ENCODE data around the gene TRIP10. TPM values are rescaled to one million over a fixed set of nuclear protein-coding genes. Genes with fewer than 3 reads are reported as not detected.
A peak's percentile ranks its signal among the peaks of the same experiment; 100 is the strongest.

Gene TRIP10
- total and polyA plus RNA-seq, 7 experiments from 2014 or later, result 0.74 to 17.4 (median 5.2) TPM

DNA sequence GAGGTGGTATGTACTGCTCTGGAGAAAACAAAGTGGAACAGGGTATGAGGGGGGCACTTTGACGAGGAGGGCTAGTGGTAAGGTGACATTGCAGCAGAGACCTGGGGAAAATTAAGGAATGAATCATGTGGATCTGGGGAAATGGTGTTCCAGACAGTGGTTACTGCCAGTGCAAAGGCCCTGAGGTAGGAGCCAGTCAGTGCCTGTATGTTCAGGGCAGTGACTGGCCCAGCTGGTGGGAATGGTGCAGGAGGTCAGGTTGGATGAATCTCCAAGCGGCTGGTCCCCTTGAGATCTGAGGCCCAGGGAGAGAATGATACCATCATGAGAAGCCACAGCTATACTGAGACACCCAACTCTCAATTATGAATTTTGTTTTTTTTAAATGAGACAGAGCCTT is 38.0 kb downstream of the TRIP10 start:
- H3K36me3 Mint-ChIP-seq, result peaks cover 13 to 46% (median 35%) of the 10 kb centered on the region in 5 donors
- no peak overlapping the region for H3K27ac ChIP-seq (ENCODE audit: low read depth, low read length)
- peaks cover 0 to 9% (median 0%) of the 10 kb centered on the region in 11 donors for H3K9me3 Mint-ChIP-seq
- peaks cover 0 to 57% (median 4%) of the 10 kb centered on the region in 3 experiments for H3K36me3 ChIP-seq (ENCODE audit: control insufficient read depth in 2 of 3, insufficient read depth in 3 of 3, low read length in 3 of 3)
- CTCF ChIA-PET, result no interaction called here
- intact Hi-C loops (cut with micrococcal nuclease), result no loop called here
- ATAC-seq (no peak), DNase-seq (no peak)
- peaks cover 46 to 73% (median 63%) of the 10 kb centered on the region in 7 donors for H3K4me1 Mint-ChIP-seq
- H3K27me3 ChIP-seq (ENCODE audit: control insufficient read depth in 2 of 2, insufficient read depth in 2 of 2, low read length in 2 of 2), result no peaks in the 10 kb centered on the region
- no peaks in the 10 kb centered on the region for H3K9me3 ChIP-seq (ENCODE audit: control insufficient read depth in 2 of 3, low read length in 3 of 3)
- H3K4me3 Mint-ChIP-seq, result peak overlapping the region in 9 of 10 donors; percentile 26 to 96 (median 61)
- POLR2A ChIA-PET, result interaction anchor here (1.0 kb wide), 1 partner anchor 23 kb away, joined by 5 read pairs; no protein-coding TSS in a partner anchor
- H3K4me1 ChIP-seq (ENCODE audit: control insufficient read depth in 2 of 2, insufficient read depth in 2 of 2, low read length in 2 of 2), result peaks cover 17 to 32% of the 10 kb centered on the region in 2 donors
- H3K27me3 Mint-ChIP-seq, result no peaks in the 10 kb centered on the region
- H3K27ac Mint-ChIP-seq, result peak overlapping the region in 6 of 9 donors; percentile 23 to 88 (median 66)
- no peak overlapping the region for H3K4me3 ChIP-seq (ENCODE audit: low read length)

DNA sequence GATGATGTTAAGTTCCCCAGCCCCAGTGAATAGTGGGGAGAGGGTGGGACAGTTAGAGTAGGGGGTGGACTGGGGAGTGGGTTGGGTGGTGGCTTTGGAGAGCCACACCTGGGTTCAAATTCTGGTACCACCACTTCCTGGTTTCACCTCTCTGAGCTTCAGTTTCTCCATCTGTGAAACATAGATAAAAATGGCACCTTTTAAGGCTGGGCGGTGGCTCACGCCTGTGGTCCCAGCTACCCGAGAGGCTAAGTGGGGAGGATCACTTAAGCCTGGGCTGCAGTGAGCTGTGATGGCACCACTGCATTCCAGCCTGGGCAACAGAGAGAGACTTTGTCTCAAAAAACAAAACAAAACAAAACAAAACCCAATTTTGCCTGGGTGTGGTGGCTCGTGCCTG is 38.9 kb downstream of the TRIP10 start:
- no peak for DNase-seq
- H3K36me3 ChIP-seq (ENCODE audit: control insufficient read depth in 2 of 3, insufficient read depth in 3 of 3, low read length in 3 of 3), result peaks cover 0 to 49% (median 4%) of the 10 kb centered on the region in 3 experiments
- peaks cover 46 to 78% (median 65%) of the 10 kb centered on the region in 7 donors for H3K4me1 Mint-ChIP-seq
- H3K9me3 ChIP-seq (ENCODE audit: control insufficient read depth in 2 of 3, low read length in 3 of 3), result no peaks in the 10 kb centered on the region
- CTCF ChIA-PET, result interaction anchor here (0.5 kb wide), 1 partner anchor 16 kb away, joined by 3 read pairs; no protein-coding TSS in a partner anchor
- H3K27me3 ChIP-seq (ENCODE audit: control insufficient read depth in 2 of 2, insufficient read depth in 2 of 2, low read length in 2 of 2), result no peaks in the 10 kb centered on the region
- H3K4me3 Mint-ChIP-seq, result peak overlapping the region in 9 of 10 donors; percentile 14 to 96 (median 53)
- no peak for ATAC-seq
- H3K27ac ChIP-seq (ENCODE audit: low read depth, low read length), result peak overlapping the region; percentile 40
- peaks cover 0 to 9% (median 0%) of the 10 kb centered on the region in 11 donors for H3K9me3 Mint-ChIP-seq
- peak overlapping the region in 8 of 9 donors; percentile 74 to 87 (median 78) for H3K27ac Mint-ChIP-seq
- intact Hi-C loops (cut with micrococcal nuclease), result no loop called here
- POLR2A ChIA-PET, result interaction anchor here (0.6 to 1.2 kb wide), 6 partner anchors 12 to 146 kb away, joined by 3 to 7 read pairs (median 3); partner anchors contain the start of gene SH2D3A
- no peaks in the 10 kb centered on the region for H3K27me3 Mint-ChIP-seq
- H3K36me3 Mint-ChIP-seq, result peaks cover 13 to 44% (median 35%) of the 10 kb centered on the region in 5 donors
- H3K4me3 ChIP-seq (ENCODE audit: low read length), result no peak overlapping the region
- H3K4me1 ChIP-seq (ENCODE audit: control insufficient read depth in 2 of 2, insufficient read depth in 2 of 2, low read length in 2 of 2), result peaks cover 19 to 32% of the 10 kb centered on the region in 2 donors

DNA sequence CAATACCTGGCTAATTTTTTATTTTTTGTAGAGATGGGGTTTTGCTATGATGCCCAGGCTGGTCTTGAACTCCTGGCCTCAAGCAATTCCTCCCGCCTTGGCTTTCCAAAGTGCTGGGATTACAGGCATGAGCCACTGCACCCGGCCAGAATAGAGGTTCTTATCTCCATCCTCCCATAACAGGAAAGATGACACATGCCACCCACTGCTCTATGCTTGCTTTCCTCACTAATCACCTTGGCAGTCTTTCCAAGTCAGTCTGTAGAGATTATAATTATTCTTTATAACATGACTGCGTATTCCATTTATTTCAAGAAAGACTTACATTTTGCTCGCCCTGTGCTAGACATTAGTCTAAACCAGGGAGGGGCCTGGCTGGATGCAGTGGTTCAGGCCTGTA is 39.7 kb downstream of the TRIP10 start:
- H3K9me3 Mint-ChIP-seq, result peaks cover 0 to 9% (median 0%) of the 10 kb centered on the region in 11 donors
- peaks cover 13 to 41% (median 35%) of the 10 kb centered on the region in 5 donors for H3K36me3 Mint-ChIP-seq
- Histone ChIP-seq H3K27me3 (ENCODE audit: control insufficient read depth in 2 of 2, insufficient read depth in 2 of 2, low read length in 2 of 2) (no peaks in the 10 kb centered on the region), H3K36me3 (ENCODE audit: control insufficient read depth in 2 of 3, insufficient read depth in 3 of 3, low read length in 3 of 3) (peaks cover 0 to 50% (median 4%) of the 10 kb centered on the region in 3 experiments), H3K9me3 (ENCODE audit: control insufficient read depth in 2 of 3, low read length in 3 of 3) (no peaks in the 10 kb centered on the region), H3K27ac (ENCODE audit: low read depth, low read length) (peak overlapping the region; percentile 40), H3K4me1 (ENCODE audit: control insufficient read depth in 2 of 2, insufficient read depth in 2 of 2, low read length in 2 of 2) (peaks cover 22 to 38% of the 10 kb centered on the region in 2 donors), H3K4me3 (ENCODE audit: low read length) (no peak overlapping the region)
- ChIA-PET CTCF (no interaction called here), POLR2A (interaction anchor here (1.1 kb wide), 1 partner anchor 22 kb away, joined by 3 read pairs; no protein-coding TSS in a partner anchor)
- H3K27ac Mint-ChIP-seq, result peak overlapping the region in 6 of 9 donors; percentile 32 to 85 (median 68)
- peaks cover 46 to 80% (median 68%) of the 10 kb centered on the region in 7 donors for H3K4me1 Mint-ChIP-seq
- peak overlapping the region in 3 of 10 donors; percentile 39 to 51 (median 40) for H3K4me3 Mint-ChIP-seq
- intact Hi-C loops (cut with micrococcal nuclease), result no loop called here
- no peak for DNase-seq
- no peak for ATAC-seq
- no peaks in the 10 kb centered on the region for H3K27me3 Mint-ChIP-seq

DNA sequence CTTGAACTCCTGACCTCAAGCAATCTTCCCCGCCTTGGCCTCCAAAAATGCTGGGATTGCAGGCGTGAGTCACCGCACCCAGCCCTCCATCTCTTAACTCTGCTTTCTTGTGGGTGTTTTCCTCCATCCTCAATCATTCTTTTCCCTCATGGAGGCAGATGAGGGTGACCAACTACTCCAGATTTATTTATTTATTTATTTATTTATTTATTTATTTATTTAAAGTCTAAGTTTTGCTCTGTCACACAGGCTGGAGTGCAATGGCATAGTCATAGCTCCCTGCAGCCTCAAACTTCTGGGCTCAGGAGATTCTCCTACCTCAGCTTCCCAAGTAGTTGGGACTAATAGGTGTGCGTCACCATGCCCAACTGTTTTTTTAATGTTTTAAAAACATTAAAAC is 47.9 kb downstream of the TRIP10 start:
- H3K27ac Mint-ChIP-seq, result peak overlapping the region in 4 of 9 donors; percentile 15 to 81 (median 52)
- no peak overlapping the region for H3K4me3 Mint-ChIP-seq
- no peak for DNase-seq
- H3K4me1 ChIP-seq (ENCODE audit: control insufficient read depth in 2 of 2, insufficient read depth in 2 of 2, low read length in 2 of 2), result peaks cover 12 to 43% of the 10 kb centered on the region in 2 donors
- H3K4me1 Mint-ChIP-seq, result peaks cover 48 to 86% (median 69%) of the 10 kb centered on the region in 7 donors
- peaks cover 0 to 22% (median 11%) of the 10 kb centered on the region in 3 experiments for H3K36me3 ChIP-seq (ENCODE audit: control insufficient read depth in 2 of 3, insufficient read depth in 3 of 3, low read length in 3 of 3)
- intact Hi-C loops (cut with micrococcal nuclease), result no loop called here
- H3K27me3 ChIP-seq (ENCODE audit: control insufficient read depth in 2 of 2, insufficient read depth in 2 of 2, low read length in 2 of 2), result no peaks in the 10 kb centered on the region
- H3K27me3 Mint-ChIP-seq, result no peaks in the 10 kb centered on the region
- peaks cover 7 to 45% (median 26%) of the 10 kb centered on the region in 5 donors for H3K36me3 Mint-ChIP-seq
- no peak for ATAC-seq
- H3K9me3 ChIP-seq (ENCODE audit: control insufficient read depth in 2 of 3, low read length in 3 of 3), result no peaks in the 10 kb centered on the region
- no peak overlapping the region for H3K27ac ChIP-seq (ENCODE audit: low read depth, low read length)
- CTCF ChIA-PET, result no interaction called here
- no peaks in the 10 kb centered on the region for H3K9me3 Mint-ChIP-seq
- POLR2A ChIA-PET, result interaction anchor here (1.1 kb wide), 1 partner anchor 15 kb away, joined by 3 read pairs; the partner anchor contains the start of gene VAV1
- no peak overlapping the region for H3K4me3 ChIP-seq (ENCODE audit: low read length)

DNA sequence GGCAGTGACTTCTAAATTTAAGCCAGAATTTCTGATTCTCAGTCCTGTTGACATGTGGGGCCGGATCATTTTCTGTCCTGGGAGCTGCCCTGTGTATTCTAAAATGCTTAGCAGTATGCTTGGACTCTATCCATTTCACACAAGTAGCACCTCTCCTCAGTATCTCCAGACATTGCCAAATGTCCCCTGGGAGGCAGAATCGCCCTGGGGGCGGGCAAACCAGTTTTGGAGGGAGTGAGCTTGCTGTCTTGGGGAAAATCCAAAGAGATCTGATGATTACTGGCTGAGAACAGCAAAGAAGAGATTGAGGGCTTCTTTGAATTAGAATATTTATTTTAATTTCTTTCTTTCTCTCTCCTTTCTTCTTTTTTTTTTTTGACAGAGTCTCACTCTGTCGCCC is 49.4 kb downstream of the TRIP10 start:
- H3K36me3 Mint-ChIP-seq, result peaks cover 7 to 57% (median 33%) of the 10 kb centered on the region in 5 donors
- H3K4me1 Mint-ChIP-seq, result peaks cover 58 to 88% (median 74%) of the 10 kb centered on the region in 7 donors
- Histone ChIP-seq H3K36me3 (ENCODE audit: control insufficient read depth in 2 of 3, insufficient read depth in 3 of 3, low read length in 3 of 3) (peaks cover 0 to 22% (median 11%) of the 10 kb centered on the region in 3 experiments), H3K27me3 (ENCODE audit: control insufficient read depth in 2 of 2, insufficient read depth in 2 of 2, low read length in 2 of 2) (no peaks in the 10 kb centered on the region), H3K4me3 (ENCODE audit: low read length) (no peak overlapping the region), H3K27ac (ENCODE audit: low read depth, low read length) (no peak overlapping the region), H3K9me3 (ENCODE audit: control insufficient read depth in 2 of 3, low read length in 3 of 3) (no peaks in the 10 kb centered on the region), H3K4me1 (ENCODE audit: control insufficient read depth in 2 of 2, insufficient read depth in 2 of 2, low read length in 2 of 2) (peaks cover 6 to 53% of the 10 kb centered on the region in 2 donors)
- ChIA-PET POLR2A (no interaction called here), CTCF (no interaction called here)
- peak overlapping the region in 7 of 10 donors; percentile 13 to 62 (median 49) for H3K4me3 Mint-ChIP-seq
- intact Hi-C loops (cut with micrococcal nuclease), result no loop called here
- peak overlapping the region in 8 of 9 donors; percentile 28 to 87 (median 75) for H3K27ac Mint-ChIP-seq
- no peak for ATAC-seq
- H3K27me3 Mint-ChIP-seq, result no peaks in the 10 kb centered on the region
- peaks cover 0 to 4% (median 0%) of the 10 kb centered on the region in 11 donors for H3K9me3 Mint-ChIP-seq
- no peak for DNase-seq

DNA sequence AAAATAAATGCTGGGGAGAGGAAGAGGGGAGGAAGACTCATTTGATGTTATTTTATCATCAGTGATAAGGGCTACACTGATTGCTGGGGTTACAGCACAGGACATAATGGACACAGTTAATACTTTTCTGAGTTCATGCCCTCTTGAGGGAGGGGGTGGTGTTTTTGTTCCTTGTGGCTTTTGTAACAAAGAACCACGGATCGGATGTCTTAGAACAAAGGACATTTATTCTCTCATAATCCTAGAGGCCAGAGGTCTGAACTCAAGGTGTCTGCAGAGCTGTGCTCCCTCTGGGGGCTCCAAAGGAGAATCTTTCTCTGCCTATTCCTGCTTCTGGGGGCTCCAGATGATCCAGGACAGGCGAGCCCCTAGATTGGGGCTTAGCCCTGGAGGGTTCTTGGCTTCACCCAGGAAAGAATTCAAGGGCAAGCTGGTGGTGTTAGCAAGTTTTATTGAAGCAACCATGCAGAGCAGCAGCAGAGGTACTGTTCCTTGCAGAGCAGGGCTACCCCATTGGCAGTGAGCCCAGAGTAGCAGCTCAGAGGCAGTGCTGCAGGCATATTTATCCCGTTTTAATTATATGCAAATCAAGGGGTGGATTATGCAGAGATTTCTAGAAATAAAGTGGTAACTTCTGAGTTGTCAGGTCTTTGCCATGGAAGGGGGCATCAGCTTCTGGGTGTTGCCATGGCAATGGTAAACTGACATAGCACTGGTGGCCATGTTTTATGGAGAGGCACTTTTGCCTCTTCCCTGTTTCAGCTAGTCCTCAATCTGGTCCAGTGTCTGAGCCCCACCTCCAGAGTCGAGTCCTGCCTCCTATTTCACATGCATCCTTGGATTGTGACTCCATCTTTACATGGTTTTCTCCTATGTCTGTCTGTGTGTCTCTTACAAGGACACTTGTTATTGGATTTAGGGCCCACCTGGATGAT is 51.0 kb downstream of the TRIP10 start:
- Mint-ChIP-seq H3K4me1 (peaks cover 50 to 89% (median 76%) of the 10 kb centered on the region in 7 donors), H3K27me3 (no peaks in the 10 kb centered on the region), H3K9me3 (peaks cover 0 to 11% (median 1%) of the 10 kb centered on the region in 11 donors), H3K36me3 (peaks cover 7 to 60% (median 41%) of the 10 kb centered on the region in 5 donors), H3K27ac (peak overlapping the region; percentile 29 to 93 (median 81)), H3K4me3 (peak overlapping the region in 9 of 10 donors; percentile 29 to 82 (median 62))
- Histone ChIP-seq H3K36me3 (ENCODE audit: control insufficient read depth in 2 of 3, insufficient read depth in 3 of 3, low read length in 3 of 3) (peaks cover 0 to 16% (median 11%) of the 10 kb centered on the region in 3 experiments), H3K4me3 (ENCODE audit: low read length) (no peak overlapping the region), H3K9me3 (ENCODE audit: control insufficient read depth in 2 of 3, low read length in 3 of 3) (no peaks in the 10 kb centered on the region), H3K4me1 (ENCODE audit: control insufficient read depth in 2 of 2, insufficient read depth in 2 of 2, low read length in 2 of 2) (peaks cover 6 to 55% of the 10 kb centered on the region in 2 donors), H3K27ac (ENCODE audit: low read depth, low read length) (peak overlapping the region; percentile 41), H3K27me3 (ENCODE audit: control insufficient read depth in 2 of 2, insufficient read depth in 2 of 2, low read length in 2 of 2) (no peaks in the 10 kb centered on the region)
- ChIA-PET CTCF (interaction anchor here (1.0 kb wide), 1 partner anchor 17 kb away, joined by 5 read pairs; the partner anchor contains the start of gene VAV1), POLR2A (interaction anchor here (0.7 to 4.3 kb wide), 6 partner anchors 9 to 41 kb away, joined by 3 to 26 read pairs (median 4); partner anchors contain the start of gene VAV1)
- DNase-seq, result peak in 1 of 9 donors; percentile 23
- intact Hi-C loops (cut with micrococcal nuclease), result no loop called here
- ATAC-seq, result no peak
